OCI-LY1 (cell line): Measurements from ENCODE around the gene SLC39A13.

Experiments used
- H2AFZ ChIP-seq: fragments of 200-600 bp; sonication (generic), shearing (Covaris generic); 2 replicates; pipeline ENCODE4 v1.6.0; 2014; ENCODE audit warnings: antibody characterized with exemption, mild to moderate bottlenecking, low read length
- H3F3A ChIP-seq: fragments of 200-600 bp; sonication (generic), shearing (Covaris generic); 2 replicates; pipeline ENCODE4 v1.6.0; 2014; ENCODE audit warnings: mild to moderate bottlenecking, antibody characterized with exemption, low read length, moderate library complexity; ENCODE audit not compliant: insufficient read depth
- H3K27ac ChIP-seq: fragments of 200-600 bp; sonication (generic); 2 replicates; pipeline ENCODE4 v1.5.1; 2014; ENCODE audit warnings: low read length, mixed run types, mild to moderate bottlenecking, low read depth; ENCODE audit not compliant: poor library complexity, severe bottlenecking
- H3K27me3 ChIP-seq: fragments of 200-600 bp; sonication (generic); 2 replicates; pipeline ENCODE4 v1.6.0; 2014; ENCODE audit warnings: antibody characterized with exemption, mild to moderate bottlenecking, low read length, moderate library complexity; ENCODE audit not compliant: insufficient read depth
- H3K36me3 ChIP-seq: fragments of 200-600 bp; sonication (generic); 2 replicates; pipeline ENCODE4 v1.6.1; 2014; ENCODE audit warnings: mild to moderate bottlenecking, antibody characterized with exemption, low read length, moderate library complexity, mixed read lengths; ENCODE audit not compliant: insufficient read depth
- H3K4me1 ChIP-seq: fragments of 200-600 bp; sonication (generic); 2 replicates; pipeline ENCODE4 v1.5.1; 2014; ENCODE audit warnings: mild to moderate bottlenecking, low read length, moderate library complexity; ENCODE audit not compliant: insufficient read depth, severe bottlenecking
- H3K4me2 ChIP-seq: fragments of 200-600 bp; sonication (generic), shearing (Covaris generic); 2 replicates; pipeline ENCODE4 v1.6.1; 2014; ENCODE audit warnings: low read length
- H3K4me3 ChIP-seq: fragments of 200-600 bp; sonication (generic); 2 replicates; pipeline ENCODE4 v1.5.1; 2014; ENCODE audit warnings: low read length, low read depth, mild to moderate bottlenecking, mixed read lengths; ENCODE audit not compliant: poor library complexity, severe bottlenecking
- H3K79me2 ChIP-seq: fragments of 200-600 bp; shearing (Covaris generic); 2 replicates; pipeline ENCODE4 v1.6.1; 2016; ENCODE audit warnings: mixed run types, low read length, mixed read lengths; ENCODE audit not compliant: insufficient read depth
- H3K9ac ChIP-seq: fragments of 200-600 bp; sonication (generic), shearing (Covaris generic); 2 replicates; pipeline ENCODE4 v1.6.1; 2014; ENCODE audit warnings: mild to moderate bottlenecking, low read length, mixed read lengths
- H3K9me2 ChIP-seq: fragments of 200-600 bp; sonication (generic), shearing (Covaris generic); 2 replicates; pipeline ENCODE4 v1.6.1; 2014; ENCODE audit warnings: low read depth, mild to moderate bottlenecking, low read length, mixed read lengths
- H3K9me3 ChIP-seq: fragments of 200-600 bp; shearing (Covaris generic); 2 replicates; pipeline ENCODE4 v1.6.1; 2014; ENCODE audit warnings: low read length, mixed read lengths
- H4K20me1 ChIP-seq: fragments of 200-600 bp; sonication (generic), shearing (Covaris generic); 2 replicates; pipeline ENCODE4 v1.6.0; 2016; ENCODE audit warnings: mild to moderate bottlenecking, low read length; ENCODE audit not compliant: insufficient read depth
- EZH2 ChIP-seq: fragments of 200-600 bp; sonication (generic), shearing (Covaris generic); IDR thresholded peaks from 2 replicates; pipeline ENCODE4 v1.8.0; 2017; ENCODE audit warnings: borderline replicate concordance, mixed run types, mild to moderate bottlenecking, antibody characterized with exemption, low read length, moderate library complexity, mixed read lengths
- TF ChIP-seq, protein P1 (sequence below): fragments of 200-600 bp; sonication (generic), shearing (Covaris generic); IDR thresholded peaks from 2 replicates; pipeline ENCODE4 v1.5.1; 2017; ENCODE audit warnings: mild to moderate bottlenecking, antibody characterized with exemption, low read length, moderate library complexity, mixed read lengths

SLC39A13 gene

GRCh38 chr11:47434011-47434786, 25.8 kb downstream of the SLC39A13 start:
- no peaks in the 10 kb centered on the region for H3F3A ChIP-seq
- H3K9ac ChIP-seq: no peak overlapping the region
- TF ChIP-seq EZH2: no peak
- TF ChIP-seq, protein P1, sequence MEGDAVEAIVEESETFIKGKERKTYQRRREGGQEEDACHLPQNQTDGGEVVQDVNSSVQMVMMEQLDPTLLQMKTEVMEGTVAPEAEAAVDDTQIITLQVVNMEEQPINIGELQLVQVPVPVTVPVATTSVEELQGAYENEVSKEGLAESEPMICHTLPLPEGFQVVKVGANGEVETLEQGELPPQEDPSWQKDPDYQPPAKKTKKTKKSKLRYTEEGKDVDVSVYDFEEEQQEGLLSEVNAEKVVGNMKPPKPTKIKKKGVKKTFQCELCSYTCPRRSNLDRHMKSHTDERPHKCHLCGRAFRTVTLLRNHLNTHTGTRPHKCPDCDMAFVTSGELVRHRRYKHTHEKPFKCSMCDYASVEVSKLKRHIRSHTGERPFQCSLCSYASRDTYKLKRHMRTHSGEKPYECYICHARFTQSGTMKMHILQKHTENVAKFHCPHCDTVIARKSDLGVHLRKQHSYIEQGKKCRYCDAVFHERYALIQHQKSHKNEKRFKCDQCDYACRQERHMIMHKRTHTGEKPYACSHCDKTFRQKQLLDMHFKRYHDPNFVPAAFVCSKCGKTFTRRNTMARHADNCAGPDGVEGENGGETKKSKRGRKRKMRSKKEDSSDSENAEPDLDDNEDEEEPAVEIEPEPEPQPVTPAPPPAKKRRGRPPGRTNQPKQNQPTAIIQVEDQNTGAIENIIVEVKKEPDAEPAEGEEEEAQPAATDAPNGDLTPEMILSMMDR: no peak

DNA sequence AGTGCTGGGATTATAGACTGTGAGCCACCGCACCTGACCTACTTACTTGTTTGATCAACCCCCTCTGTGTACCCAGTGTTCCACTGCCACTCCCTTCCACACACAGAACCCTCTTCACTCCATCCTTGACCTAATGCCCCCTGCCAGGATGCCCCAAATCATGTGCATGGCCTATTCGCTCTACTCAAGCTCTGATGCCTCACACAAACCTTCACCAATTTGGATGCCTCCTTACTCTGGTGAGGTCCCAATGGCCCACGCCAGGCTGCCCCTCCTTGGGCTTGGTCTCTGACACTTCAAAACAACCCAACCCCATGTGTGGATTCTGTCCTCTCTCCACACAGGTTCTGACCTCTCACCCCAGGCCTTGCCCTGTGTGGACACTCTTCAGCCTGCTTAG, 27.3 kb downstream of the SLC39A13 start:
- Histone ChIP-seq H3K79me2 (no peaks in the 10 kb centered on the region), H3K4me1 (no peaks in the 10 kb centered on the region), H3K4me3 (no peak overlapping the region), H3K9me3 (no peaks in the 10 kb centered on the region), H3K36me3 (no peaks in the 10 kb centered on the region), H3F3A (no peaks in the 10 kb centered on the region), H2AFZ (no peak overlapping the region), H3K9ac (no peak overlapping the region), H3K27ac (no peak overlapping the region), H3K9me2 (no peaks in the 10 kb centered on the region), H3K27me3 (no peaks in the 10 kb centered on the region), H4K20me1 (no peaks in the 10 kb centered on the region), H3K4me2 (no peak overlapping the region)
- TF ChIP-seq, protein P1: no peak
- no peak for TF ChIP-seq EZH2

More at GRCh38 chr11:47434011-47434786, 25.8 kb downstream of the SLC39A13 start:
- no peaks in the 10 kb centered on the region for H3K79me2 ChIP-seq
- no peaks in the 10 kb centered on the region for H4K20me1 ChIP-seq
- H3K36me3 ChIP-seq: no peaks in the 10 kb centered on the region
- no peak overlapping the region for H3K4me3 ChIP-seq
- H3K9me2 ChIP-seq: no peaks in the 10 kb centered on the region
- H3K4me2 ChIP-seq: no peak overlapping the region
- H3K4me1 ChIP-seq: no peaks in the 10 kb centered on the region
- H3K9me3 ChIP-seq: no peaks in the 10 kb centered on the region
- no peak overlapping the region for H2AFZ ChIP-seq
- no peaks in the 10 kb centered on the region for H3K27me3 ChIP-seq
- H3K27ac ChIP-seq: no peak overlapping the region

DNA sequence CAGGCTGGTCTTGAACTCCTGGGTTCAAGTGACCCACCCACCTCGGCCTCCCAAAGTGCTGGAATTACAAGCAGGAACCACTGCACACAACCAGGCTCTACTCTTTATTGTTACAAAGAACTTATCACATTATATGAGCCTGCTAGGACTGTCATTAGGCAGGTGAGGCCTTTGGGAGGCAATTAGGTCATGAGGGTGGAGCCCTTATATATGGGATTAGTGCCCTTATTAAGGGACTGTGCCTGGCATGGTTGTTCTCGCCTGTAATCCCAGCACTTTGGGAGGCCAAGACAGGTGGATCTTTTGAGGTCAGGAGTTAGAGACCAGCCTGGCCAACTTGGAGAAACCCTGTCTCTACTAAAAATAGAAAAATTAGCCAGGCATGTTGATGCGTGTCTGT, 28.3 kb downstream of the SLC39A13 start:
- Histone ChIP-seq H3F3A (no peaks in the 10 kb centered on the region), H3K9me3 (no peaks in the 10 kb centered on the region), H3K4me2 (no peak overlapping the region), H3K27me3 (no peaks in the 10 kb centered on the region), H3K9me2 (no peaks in the 10 kb centered on the region), H3K4me1 (no peaks in the 10 kb centered on the region), H3K27ac (no peak overlapping the region), H3K4me3 (no peak overlapping the region), H2AFZ (no peak overlapping the region), H3K9ac (no peak overlapping the region), H3K79me2 (no peaks in the 10 kb centered on the region), H3K36me3 (no peaks in the 10 kb centered on the region), H4K20me1 (no peaks in the 10 kb centered on the region)
- TF ChIP-seq EZH2: no peak
- TF ChIP-seq, protein P1: no peak
